GM15510 (cell line): ENCODE results near the gene MOAP1.
A peak's percentile ranks its signal among the peaks of the same experiment; 100 is the strongest.

Experiments used
- POLR2A ChIP-seq: IDR thresholded peaks from 3 replicates; pipeline ENCODE4 v1.6.1; 2011; ENCODE audit warnings: borderline replicate concordance; ENCODE audit not compliant: insufficient read length; ENCODE audit errors: extremely low read depth

MOAP1 gene, protein sequence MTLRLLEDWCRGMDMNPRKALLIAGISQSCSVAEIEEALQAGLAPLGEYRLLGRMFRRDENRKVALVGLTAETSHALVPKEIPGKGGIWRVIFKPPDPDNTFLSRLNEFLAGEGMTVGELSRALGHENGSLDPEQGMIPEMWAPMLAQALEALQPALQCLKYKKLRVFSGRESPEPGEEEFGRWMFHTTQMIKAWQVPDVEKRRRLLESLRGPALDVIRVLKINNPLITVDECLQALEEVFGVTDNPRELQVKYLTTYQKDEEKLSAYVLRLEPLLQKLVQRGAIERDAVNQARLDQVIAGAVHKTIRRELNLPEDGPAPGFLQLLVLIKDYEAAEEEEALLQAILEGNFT

GRCh38 chr14:93184391-93185348 lies at the start of gene MOAP1, which contains the start of gene LYSET:
Gene MOAP1, minus strand, starts transcription at chr14:93184897. Its CDS starts 655 bp downstream, at chr14:93184242.
Gene LYSET, plus strand, starts transcription at chr14:93185317. Its CDS starts 89 bp downstream, at chr14:93185406.
- TF ChIP-seq POLR2A = peak; percentile 87

DNA sequence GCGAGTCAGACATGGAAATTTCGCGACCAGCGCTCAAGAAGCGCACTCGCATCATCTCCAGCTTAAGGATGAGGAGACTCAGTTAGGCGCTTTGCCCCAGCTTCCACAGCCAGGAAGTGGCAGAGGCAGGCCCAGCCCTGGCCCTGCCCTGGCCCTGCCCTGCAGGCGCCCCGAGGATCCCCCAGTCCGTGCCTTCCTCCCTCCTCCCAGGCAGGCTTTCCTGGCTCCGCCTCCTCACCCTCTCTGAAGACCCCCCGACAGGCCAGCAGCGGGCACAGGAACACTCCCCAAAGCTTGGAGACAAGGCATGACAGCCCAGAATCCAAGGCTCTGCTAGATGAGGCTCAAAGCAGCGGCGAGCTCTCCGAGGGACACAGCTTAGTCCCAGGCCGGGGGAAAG lies 47.5 kb upstream of the MOAP1 start:
- TF ChIP-seq POLR2A = no peak

- no peak for TF ChIP-seq POLR2A
Observed at GRCh38 chr14:93231129-93231979, 46.7 kb upstream of the MOAP1 start.

DNA sequence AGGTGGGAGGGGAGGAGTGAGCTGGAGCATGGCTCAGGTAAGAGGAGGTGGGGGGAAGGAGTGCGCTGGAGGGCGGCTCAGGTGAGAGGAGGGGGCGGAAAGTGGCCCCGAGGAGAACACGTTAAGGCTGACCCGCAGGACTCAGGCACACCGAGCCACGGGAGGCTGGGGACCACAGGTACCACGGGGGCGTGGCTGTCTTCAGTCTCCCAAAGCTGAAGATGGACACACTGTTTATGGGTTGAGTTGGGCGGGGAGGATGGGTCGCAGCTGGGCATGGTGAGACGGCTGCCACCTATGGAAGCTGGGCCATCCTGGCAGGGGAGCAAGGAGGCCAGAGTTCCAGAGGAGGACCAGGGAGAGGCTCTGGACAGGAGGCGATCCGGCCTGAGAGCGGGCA lies 45.8 kb upstream of the MOAP1 start:
- TF ChIP-seq POLR2A = no peak

DNA sequence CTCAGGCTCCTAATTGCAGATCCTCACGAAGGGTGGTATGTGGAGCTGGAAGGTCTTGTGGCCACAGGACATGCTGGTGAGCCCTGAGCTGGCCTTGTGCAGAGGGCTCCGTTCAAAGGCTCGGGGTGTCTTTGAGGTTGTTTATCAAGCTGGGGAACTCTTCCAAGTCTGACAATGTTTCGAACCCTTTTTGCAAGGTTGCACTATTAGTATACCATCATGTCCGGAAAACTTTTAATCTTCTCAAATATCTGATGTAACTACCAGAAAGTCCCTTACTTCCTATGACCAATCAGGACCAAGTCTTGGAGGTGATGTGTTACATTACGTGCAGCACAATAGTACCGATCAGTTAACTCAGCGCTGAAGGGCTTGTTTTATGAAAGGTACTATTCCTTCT lies 43.9 kb upstream of the MOAP1 start:
- no peak for TF ChIP-seq POLR2A

- TF ChIP-seq POLR2A = no peak
Observed at GRCh38 chr14:93223565-93223964, 38.9 kb upstream of the MOAP1 start.

DNA sequence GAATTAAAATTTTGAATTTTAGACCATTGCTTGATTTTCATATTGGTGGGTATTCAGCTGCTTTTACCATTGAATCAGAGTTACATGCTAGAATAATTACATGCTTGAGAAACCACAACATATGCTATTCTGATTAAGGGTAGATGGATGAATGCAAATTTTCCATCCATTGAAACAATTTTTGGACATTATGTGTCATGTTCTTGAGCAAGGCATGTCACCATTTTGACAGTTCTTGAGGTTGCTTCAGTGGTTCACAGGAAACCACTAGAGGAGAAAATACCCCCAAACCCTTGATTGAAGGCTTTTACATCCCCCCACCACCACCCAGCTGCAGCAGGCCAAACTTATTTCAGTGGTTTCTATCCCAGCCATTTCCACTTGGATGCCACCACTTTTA lies 35.8 kb upstream of the MOAP1 start:
- no peak for TF ChIP-seq POLR2A

- TF ChIP-seq POLR2A = no peak
Observed at GRCh38 chr14:93219103-93219726, 34.5 kb upstream of the MOAP1 start.

DNA sequence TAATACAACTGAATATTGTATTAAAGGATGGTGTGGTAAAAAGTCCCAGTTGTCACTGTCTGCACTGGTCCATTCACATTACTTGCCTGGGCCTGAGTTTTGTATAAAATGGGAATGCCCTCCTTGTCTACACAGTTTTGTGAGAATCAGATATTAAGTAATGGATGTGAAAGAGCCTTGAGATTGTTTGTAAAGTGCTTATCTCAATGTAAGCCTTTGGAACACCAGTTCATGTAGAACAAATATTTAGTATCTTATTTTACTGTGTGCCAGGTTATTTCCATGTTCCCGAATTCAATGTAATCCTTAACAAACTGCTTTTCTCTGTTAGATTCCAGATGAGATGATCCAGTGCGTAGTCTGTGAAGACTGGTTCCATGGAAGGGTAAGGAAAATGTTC lies 29.9 kb upstream of the MOAP1 start:
- TF ChIP-seq POLR2A = no peak

DNA sequence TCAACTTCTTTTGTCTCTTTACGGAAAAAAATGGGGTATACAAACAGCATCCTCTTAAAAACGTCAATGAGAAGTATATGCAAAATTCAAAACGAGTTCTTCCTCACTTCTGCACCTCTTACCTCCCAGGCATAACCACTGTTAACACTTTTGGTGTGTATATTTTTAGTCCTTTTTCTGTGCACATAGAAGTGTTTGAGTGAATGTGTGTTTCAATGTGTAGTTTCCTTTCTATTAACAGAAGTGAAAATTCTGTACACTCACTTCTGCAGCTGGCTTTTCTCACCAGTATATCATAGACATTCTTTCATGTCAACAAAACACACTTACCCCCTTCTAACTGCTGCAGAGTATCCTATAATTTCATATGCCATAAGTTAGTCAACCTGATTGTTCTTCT lies 27.7 kb upstream of the MOAP1 start:
- no peak for TF ChIP-seq POLR2A

GRCh38 chr14:93207468-93208308 lies 23.0 kb upstream of the MOAP1 start:
- TF ChIP-seq POLR2A = no peak

DNA sequence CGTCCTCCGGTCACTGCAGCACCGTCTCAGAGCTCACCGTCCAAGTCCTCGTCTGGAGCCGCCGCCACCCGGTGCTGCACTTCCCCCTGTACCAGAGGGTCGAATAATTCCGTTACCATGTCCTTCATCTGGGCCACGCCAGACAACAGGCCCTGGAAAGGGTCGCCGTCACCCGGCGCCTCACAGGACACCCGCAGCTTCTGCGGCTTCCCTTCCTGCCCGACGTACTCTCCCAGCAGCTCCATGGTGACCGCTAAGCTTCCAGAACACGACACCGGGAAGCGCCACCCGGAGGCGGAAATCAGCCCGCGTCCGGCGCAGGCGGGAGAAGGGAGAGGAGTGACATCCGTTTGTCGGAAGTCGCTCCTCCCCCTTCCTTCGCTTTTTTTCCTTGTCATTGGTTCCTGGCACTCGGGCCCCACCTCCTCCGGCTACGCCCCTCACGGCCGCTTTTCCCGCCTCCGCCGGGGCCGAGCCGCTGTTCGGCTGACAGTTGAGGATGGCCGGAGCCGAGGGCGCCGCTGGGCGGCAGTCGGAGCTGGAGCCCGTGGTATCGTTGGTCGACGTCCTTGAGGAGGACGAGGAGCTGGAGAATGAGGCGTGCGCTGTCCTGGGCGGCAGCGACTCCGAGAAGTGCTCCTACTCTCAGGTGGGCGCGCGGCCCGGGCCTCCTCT lies 22.2 kb upstream of the MOAP1 start, which contains the start of the genes GON7 and UBR7:
Gene GON7, minus strand, starts transcription at position 273 of the 675 bp plus-strand sequence. Its CDS starts 28 bp downstream, at position 245.
Gene UBR7, plus strand, starts transcription at position 464 of the 675 bp plus-strand sequence. Its CDS starts 36 bp downstream, at position 500.
- TF ChIP-seq POLR2A = peak; percentile 85

GRCh38 chr14:93201155-93201704 lies 16.5 kb upstream of the MOAP1 start:
- TF ChIP-seq POLR2A = no peak

- TF ChIP-seq POLR2A = no peak
Observed at GRCh38 chr14:93200553-93200952, 15.9 kb upstream of the MOAP1 start.
